ENCODE results near the gene CLEC16A. TPM values are rescaled to one million over a fixed set of nuclear protein-coding genes. Genes with fewer than 3 reads are reported as not detected.

The CLEC16A gene
- total and polyA plus RNA-seq, 2 experiments from 2014 or later, result 9.9 to 24.1 TPM

- H3K36me3 ChIP-seq (ENCODE audit: insufficient read depth), result no peaks in the 10 kb centered on the region
- DNase-seq (ENCODE audit: low spot score), result no peak
- no peak overlapping the region for H3K27ac ChIP-seq (ENCODE audit: low read depth)
- no peaks in the 10 kb centered on the region for H3K27me3 ChIP-seq (ENCODE audit: insufficient read depth)
- no peaks in the 10 kb centered on the region for H3K36me3 Mint-ChIP-seq (ENCODE audit: low read depth)
- no peaks in the 10 kb centered on the region for H4K20me1 ChIP-seq (replicated peaks; ENCODE audit: insufficient read depth)
- no peaks in the 10 kb centered on the region for H3K9me3 Mint-ChIP-seq
- no peak overlapping the region for H2AFZ ChIP-seq
- H3K4me3 ChIP-seq, result no peak overlapping the region
- H3K27me3 Mint-ChIP-seq (ENCODE audit: insufficient read depth, low read depth, poor library complexity), result peaks cover 3% of the 10 kb centered on the region
- no peaks in the 10 kb centered on the region for H3K4me1 ChIP-seq (ENCODE audit: insufficient read depth)
- H3K4me1 Mint-ChIP-seq, result peaks cover 8% of the 10 kb centered on the region
- no peak for ATAC-seq
- no peak overlapping the region for H3K4me2 ChIP-seq
- H3K4me3 Mint-ChIP-seq, result no peak overlapping the region
- H3K27ac Mint-ChIP-seq, result no peak overlapping the region
- H3K9me2 ChIP-seq (ENCODE audit: insufficient read depth), result no peaks in the 10 kb centered on the region
- H3K79me2 ChIP-seq (replicated peaks; ENCODE audit: insufficient read depth), result no peaks in the 10 kb centered on the region
- no peaks in the 10 kb centered on the region for H3F3A ChIP-seq (replicated peaks; ENCODE audit: low read depth)
- TF ChIP-seq, protein P1, sequence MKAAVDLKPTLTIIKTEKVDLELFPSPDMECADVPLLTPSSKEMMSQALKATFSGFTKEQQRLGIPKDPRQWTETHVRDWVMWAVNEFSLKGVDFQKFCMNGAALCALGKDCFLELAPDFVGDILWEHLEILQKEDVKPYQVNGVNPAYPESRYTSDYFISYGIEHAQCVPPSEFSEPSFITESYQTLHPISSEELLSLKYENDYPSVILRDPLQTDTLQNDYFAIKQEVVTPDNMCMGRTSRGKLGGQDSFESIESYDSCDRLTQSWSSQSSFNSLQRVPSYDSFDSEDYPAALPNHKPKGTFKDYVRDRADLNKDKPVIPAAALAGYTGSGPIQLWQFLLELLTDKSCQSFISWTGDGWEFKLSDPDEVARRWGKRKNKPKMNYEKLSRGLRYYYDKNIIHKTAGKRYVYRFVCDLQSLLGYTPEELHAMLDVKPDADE (IDR thresholded peaks at IDR 0.05), result no peak
- no peak for TF ChIP-seq CREB1 (CRISPR knock-in tag; IDR thresholded peaks at IDR 0.05; ENCODE audit: low read depth)
- TF ChIP-seq EZH2 (IDR thresholded peaks at IDR 0.05; ENCODE audit: low read depth, unreplicated experiment), result no peak
- no peak for TF ChIP-seq JUNB (IDR thresholded peaks at IDR 0.05; ENCODE audit: unreplicated experiment)
- TF ChIP-seq, protein P2, sequence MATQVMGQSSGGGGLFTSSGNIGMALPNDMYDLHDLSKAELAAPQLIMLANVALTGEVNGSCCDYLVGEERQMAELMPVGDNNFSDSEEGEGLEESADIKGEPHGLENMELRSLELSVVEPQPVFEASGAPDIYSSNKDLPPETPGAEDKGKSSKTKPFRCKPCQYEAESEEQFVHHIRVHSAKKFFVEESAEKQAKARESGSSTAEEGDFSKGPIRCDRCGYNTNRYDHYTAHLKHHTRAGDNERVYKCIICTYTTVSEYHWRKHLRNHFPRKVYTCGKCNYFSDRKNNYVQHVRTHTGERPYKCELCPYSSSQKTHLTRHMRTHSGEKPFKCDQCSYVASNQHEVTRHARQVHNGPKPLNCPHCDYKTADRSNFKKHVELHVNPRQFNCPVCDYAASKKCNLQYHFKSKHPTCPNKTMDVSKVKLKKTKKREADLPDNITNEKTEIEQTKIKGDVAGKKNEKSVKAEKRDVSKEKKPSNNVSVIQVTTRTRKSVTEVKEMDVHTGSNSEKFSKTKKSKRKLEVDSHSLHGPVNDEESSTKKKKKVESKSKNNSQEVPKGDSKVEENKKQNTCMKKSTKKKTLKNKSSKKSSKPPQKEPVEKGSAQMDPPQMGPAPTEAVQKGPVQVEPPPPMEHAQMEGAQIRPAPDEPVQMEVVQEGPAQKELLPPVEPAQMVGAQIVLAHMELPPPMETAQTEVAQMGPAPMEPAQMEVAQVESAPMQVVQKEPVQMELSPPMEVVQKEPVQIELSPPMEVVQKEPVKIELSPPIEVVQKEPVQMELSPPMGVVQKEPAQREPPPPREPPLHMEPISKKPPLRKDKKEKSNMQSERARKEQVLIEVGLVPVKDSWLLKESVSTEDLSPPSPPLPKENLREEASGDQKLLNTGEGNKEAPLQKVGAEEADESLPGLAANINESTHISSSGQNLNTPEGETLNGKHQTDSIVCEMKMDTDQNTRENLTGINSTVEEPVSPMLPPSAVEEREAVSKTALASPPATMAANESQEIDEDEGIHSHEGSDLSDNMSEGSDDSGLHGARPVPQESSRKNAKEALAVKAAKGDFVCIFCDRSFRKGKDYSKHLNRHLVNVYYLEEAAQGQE (IDR thresholded peaks at IDR 0.05; ENCODE audit: unreplicated experiment), result no peak
- no peak for TF ChIP-seq STAT1 (IDR thresholded peaks at IDR 0.05; ENCODE audit: unreplicated experiment)
- TF ChIP-seq NANOG (IDR thresholded peaks at IDR 0.05; ENCODE audit: borderline replicate concordance), result no peak
- TF ChIP-seq POLR2AphosphoS5 (IDR thresholded peaks at IDR 0.05; ENCODE audit: low read depth), result no peak
- TF ChIP-seq ZNF114 (CRISPR knock-in tag; IDR thresholded peaks at IDR 0.05), result no peak
- no peak for TF ChIP-seq EZH2phosphoT487 (IDR thresholded peaks at IDR 0.05; ENCODE audit: unreplicated experiment)
- no peak for TF ChIP-seq ZNF462 (CRISPR knock-in tag; IDR thresholded peaks at IDR 0.05)
- no peak for TF ChIP-seq CTCF (conservative IDR thresholded peaks at IDR 0.05; ENCODE audit: low read depth in 2 of 2)
- no peak for TF ChIP-seq ZNF331 (CRISPR knock-in tag; IDR thresholded peaks at IDR 0.05; ENCODE audit: low read depth)
These were observed 119.3 kb downstream of the CLEC16A start for GRCh38 chr16:11063448-11064201.

Data from GM23338 (cell line).